Heart left ventricle (tissue), 13 donors: ENCODE data around the gene FEZ2.

Experiments
- POLR2A ChIP-seq, 2 donors: fragments of 450-650 bp; IDR thresholded peaks; one replicate each; pipeline ENCODE4 v1.6.1; 2017; ENCODE audit warnings: antibody characterized with exemption in 2 of 2, mild to moderate bottlenecking in 2 of 2, moderate library complexity in 2 of 2
- TF ChIP-seq, protein P1 (sequence below), 12 donors: fragments of 200-600 bp; sonication (generic) in 4 of 12; IDR thresholded peaks; one replicate each; pipeline versions ENCODE4 v1.5.0 to v1.8.0; 2018 to 2022; ENCODE audit warnings: antibody characterized with exemption in 12 of 12, mild to moderate bottlenecking in 5 of 12
- donor health status: ischemic (EF 13 %, LVEDD 7.1; RV severe dilation, severe dysfunction).
- donor health status: DM: no; HTN: yes; CAD: no.
- donor health status: DM: no; HTN: no; CAD: no.
- donor health status: ischemic (EF 25% LVEDD 6.9; RV normal size, moderate dysfunction).
- donor health status: ischemic (EF 25% LVEDD 5.7; RV mildly dilated, moderate dysfunction).
- donor health status: ischemic (EF 35%, LVEDD 5.7; RV mildly dilated, moderate dysfunction).
- donor health status: nonischemic (EF 11% LVEDD 7.7; RV severe dilation, severe dysfunction).
- donor health status: DM: yes; HTN: yes; CAD: no.
- donor health status: PGD.
- donor health status: ischemic (EF 29% LVEDD 5.4; RV normal size, mild dysfunction).
- donor health status: nonischemic (EF 23%, LVEDD 6.1; RV moderate dilation, normal function).

DNA sequence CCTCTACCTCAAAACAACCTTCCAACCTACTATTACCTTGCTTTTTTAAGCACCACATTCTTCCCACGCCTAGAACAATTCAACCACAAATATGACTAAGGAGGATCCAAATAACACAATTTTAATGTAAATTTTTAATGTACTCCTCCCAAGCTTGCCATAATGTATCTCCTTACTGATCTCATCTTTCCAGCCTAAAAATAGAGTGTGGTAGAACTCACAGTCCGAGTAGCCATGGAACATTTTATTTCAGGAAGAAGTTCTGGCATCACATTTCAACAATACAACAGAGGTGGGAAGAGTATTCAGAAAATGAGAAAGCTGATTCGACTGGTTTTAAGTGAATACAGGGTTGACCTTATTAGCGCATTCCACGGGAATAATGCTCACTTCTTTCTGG lies 15.4 kb downstream of the FEZ2 start:
- TF ChIP-seq, protein P1, sequence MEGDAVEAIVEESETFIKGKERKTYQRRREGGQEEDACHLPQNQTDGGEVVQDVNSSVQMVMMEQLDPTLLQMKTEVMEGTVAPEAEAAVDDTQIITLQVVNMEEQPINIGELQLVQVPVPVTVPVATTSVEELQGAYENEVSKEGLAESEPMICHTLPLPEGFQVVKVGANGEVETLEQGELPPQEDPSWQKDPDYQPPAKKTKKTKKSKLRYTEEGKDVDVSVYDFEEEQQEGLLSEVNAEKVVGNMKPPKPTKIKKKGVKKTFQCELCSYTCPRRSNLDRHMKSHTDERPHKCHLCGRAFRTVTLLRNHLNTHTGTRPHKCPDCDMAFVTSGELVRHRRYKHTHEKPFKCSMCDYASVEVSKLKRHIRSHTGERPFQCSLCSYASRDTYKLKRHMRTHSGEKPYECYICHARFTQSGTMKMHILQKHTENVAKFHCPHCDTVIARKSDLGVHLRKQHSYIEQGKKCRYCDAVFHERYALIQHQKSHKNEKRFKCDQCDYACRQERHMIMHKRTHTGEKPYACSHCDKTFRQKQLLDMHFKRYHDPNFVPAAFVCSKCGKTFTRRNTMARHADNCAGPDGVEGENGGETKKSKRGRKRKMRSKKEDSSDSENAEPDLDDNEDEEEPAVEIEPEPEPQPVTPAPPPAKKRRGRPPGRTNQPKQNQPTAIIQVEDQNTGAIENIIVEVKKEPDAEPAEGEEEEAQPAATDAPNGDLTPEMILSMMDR (IDR thresholded peaks at IDR 0.05): no peak
- no peak for TF ChIP-seq POLR2A (IDR thresholded peaks at IDR 0.05)
